Keratinocyte (primary cell): ENCODE data around the gene DTNBP1.

Source experiments
- CTCF ChIP-seq, 3 experiments: IDR thresholded peaks in 1 of 3; conservative IDR thresholded peaks in 1 of 3; optimal IDR thresholded peaks in 1 of 3; 2 replicates in 2 of 3; 3 replicates in 1 of 3; pipeline versions ENCODE3 to v1.5.1; 2011; ENCODE audit warnings: low read length in 3 of 3, mild to moderate bottlenecking in 3 of 3, moderate library complexity in 2 of 3, control low read depth in 1 of 3, inconsistent platforms in 1 of 3; ENCODE audit not compliant: insufficient read depth in 2 of 3; ENCODE audit errors: extremely low read depth in 1 of 3
- EZH2 ChIP-seq: IDR thresholded peaks from one replicate; pipeline ENCODE4 v1.6.1; 2012; ENCODE audit warnings: inconsistent platforms, mild to moderate bottlenecking, low read length, moderate library complexity

- no peak for TF ChIP-seq CTCF (optimal IDR thresholded peaks at IDR 0.05 in 1 of 3, IDR thresholded peaks at IDR 0.05 in 1 of 3, conservative IDR thresholded peaks at IDR 0.05 in 1 of 3; ENCODE audit: extremely low read depth in 1 of 3, insufficient read depth in 2 of 3, low read length in 3 of 3)
- TF ChIP-seq EZH2, result no peak
Observed at GRCh38 chr6:15474196-15474595, 188.6 kb downstream of the DTNBP1 start.
